ENCODE results near the gene OTUB1. TPM values are rescaled to one million over a fixed set of nuclear protein-coding genes. Genes with fewer than 3 reads are reported as not detected.

The OTUB1 gene
- total RNA-seq, 1 donor from 2014 or later = 78.9 TPM

GRCh38 chr11:63978551-63979239 lies 7.5 kb upstream of the OTUB1 start:
- no peak for ATAC-seq

GRCh38 chr11:63979426-63979825 lies 6.8 kb upstream of the OTUB1 start:
- ATAC-seq = no peak

GRCh38 chr11:63985812-63986155 lies 454 bp upstream of the OTUB1 start:
- peak; percentile 38 for ATAC-seq

- ATAC-seq = no peak
Measured at GRCh38 chr11:63986932-63987513, 785 bp downstream of the OTUB1 start.

GRCh38 chr11:63991558-63991957 lies 5.3 kb downstream of the OTUB1 start:
- no peak for ATAC-seq

DNA sequence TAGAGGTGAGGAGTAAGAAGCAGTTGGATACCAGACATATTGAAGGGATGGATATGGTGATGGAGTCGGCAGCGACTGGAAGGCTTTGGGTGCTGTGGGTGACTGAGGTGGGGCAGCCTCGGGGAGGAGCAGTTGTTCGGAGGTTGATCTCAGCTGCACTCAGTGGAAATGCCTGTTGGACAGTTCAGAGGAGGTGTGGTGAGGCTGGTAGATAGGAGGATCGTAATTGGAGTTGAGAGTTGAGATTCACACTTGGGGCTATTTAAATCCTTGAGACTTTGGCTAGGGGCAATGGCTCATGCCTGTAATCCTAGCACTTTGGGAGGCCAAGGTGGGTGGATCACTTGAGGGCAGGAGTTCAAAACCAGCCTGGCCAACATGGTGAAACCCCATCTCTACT lies 6.9 kb downstream of the OTUB1 start:
- ATAC-seq = no peak

GRCh38 chr11:63993993-63994392 lies 7.8 kb downstream of the OTUB1 start:
- no peak for ATAC-seq

GRCh38 chr11:63996512-63996911 lies 10.3 kb downstream of the OTUB1 start:
- ATAC-seq = no peak

DNA sequence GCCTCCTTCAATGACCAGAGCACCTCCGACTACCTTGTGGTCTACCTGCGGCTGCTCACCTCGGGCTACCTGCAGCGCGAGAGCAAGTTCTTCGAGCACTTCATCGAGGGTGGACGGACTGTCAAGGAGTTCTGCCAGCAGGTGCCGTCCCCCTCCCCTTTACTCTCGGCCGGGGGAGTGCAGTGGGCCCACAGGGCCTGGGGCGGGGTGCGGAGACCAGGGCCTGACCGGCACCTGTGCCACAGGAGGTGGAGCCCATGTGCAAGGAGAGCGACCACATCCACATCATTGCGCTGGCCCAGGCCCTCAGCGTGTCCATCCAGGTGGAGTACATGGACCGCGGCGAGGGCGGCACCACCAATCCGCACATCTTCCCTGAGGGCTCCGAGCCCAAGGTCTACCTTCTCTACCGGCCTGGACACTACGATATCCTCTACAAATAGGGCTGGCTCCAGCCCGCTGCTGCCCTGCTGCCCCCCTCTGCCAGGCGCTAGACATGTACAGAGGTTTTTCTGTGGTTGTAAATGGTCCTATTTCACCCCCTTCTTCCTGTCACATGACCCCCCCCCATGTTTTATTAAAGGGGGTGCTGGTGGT lies 11.0 kb downstream of the OTUB1 start:
- no peak for ATAC-seq

DNA sequence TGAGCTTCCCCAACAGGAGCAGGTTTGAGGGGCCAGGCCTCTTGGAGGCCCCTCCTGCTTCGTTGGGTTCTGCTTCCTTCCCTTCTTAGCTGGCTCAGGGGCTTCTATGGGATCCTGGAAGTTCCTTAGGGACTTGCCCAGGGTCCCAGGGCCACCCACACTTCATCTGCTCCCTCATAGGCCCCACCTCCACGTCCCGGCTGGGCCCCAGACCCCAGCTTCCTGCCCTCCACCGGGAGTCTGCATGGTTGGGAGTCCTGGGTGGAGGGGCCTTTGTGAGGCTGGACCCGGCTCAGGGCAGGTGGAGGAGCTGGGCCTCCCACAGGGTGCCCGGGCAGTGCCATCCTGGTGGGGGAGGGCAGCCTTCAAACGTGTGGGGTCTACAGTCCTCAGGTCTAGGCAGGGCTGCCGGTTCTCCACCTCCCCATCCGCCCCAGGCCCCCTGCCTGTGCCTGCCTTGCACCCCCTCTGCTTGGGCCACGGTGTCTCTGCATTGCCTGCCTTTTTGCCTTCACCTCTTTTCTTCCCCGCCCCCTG lies 11.6 kb downstream of the OTUB1 start:
- no peak for ATAC-seq

- ATAC-seq = peak; percentile 70
Measured at GRCh38 chr11:63998558-63999348, 12.5 kb downstream of the OTUB1 start.

DNA sequence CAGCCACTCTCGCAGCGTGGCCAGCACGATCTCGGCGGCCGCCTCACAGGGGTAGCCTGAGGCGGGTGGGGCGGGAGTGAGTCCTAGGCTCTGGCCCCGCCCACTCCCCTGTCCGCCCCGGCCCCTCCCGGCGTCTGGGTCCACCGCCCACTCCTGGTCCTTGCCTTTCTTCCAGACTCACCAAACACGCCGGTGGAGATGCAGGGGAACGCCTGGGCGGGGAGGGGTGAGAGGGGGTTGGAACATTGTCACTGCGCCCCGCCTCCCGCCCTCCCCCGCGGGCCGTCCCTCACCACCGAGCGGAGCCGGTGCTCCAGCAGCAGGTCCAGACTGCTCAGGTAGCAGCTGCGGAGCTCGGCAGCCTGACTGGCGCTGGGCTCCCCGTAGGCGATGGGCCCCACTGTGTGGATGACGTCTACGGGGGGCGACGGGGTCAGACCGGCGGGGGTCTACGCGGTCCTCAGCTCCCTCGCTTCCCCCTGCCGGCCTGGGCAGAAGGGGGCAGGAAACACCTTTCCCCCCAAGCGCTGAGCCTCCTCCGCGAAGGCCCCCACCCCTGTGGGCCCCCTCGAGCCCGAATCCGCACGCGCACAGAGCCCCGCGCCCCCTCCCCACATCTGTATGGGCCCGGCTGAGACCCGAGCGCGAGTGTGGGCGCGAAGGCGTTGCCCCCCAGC lies 13.2 kb downstream of the OTUB1 start:
- peak; percentile 87 for ATAC-seq

DNA sequence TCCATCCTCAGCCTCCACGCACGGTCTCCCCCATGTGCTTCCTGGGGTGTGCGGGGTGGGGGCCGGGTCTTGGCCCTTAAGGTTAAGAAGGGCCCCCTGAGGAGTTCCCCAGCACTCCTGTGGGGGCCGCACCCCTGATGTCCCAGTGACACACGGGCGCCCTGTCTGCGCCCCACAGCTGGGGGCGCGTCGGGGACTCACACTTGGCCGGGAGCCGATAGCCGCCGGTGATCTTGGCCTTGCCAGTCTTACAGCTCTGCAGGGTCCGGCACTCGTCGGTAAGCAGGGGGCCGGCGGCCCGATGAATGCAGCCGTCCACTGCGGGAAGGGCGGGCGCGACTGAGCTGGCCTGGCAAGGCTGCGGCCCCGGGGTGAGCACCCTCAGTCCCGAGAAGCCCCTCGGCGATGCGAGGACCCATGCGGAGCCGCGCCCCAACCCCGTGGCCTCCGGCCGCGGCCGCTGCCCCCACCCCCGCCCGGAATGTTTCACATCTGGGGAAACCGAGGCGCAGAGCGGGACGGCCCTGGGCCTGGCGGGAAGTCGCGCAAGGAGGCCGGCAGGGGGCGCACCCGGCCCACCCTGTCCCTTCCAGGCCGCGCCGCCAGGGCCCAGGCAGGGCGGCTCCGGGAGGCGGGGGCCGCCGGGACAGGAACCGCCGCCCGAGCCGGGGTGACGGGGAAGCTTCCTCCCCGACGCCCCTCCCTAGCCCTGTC lies 13.9 kb downstream of the OTUB1 start:
- peak; percentile 65 for ATAC-seq

- ATAC-seq = no peak
Measured at GRCh38 chr11:64000740-64001483, 14.7 kb downstream of the OTUB1 start.

DNA sequence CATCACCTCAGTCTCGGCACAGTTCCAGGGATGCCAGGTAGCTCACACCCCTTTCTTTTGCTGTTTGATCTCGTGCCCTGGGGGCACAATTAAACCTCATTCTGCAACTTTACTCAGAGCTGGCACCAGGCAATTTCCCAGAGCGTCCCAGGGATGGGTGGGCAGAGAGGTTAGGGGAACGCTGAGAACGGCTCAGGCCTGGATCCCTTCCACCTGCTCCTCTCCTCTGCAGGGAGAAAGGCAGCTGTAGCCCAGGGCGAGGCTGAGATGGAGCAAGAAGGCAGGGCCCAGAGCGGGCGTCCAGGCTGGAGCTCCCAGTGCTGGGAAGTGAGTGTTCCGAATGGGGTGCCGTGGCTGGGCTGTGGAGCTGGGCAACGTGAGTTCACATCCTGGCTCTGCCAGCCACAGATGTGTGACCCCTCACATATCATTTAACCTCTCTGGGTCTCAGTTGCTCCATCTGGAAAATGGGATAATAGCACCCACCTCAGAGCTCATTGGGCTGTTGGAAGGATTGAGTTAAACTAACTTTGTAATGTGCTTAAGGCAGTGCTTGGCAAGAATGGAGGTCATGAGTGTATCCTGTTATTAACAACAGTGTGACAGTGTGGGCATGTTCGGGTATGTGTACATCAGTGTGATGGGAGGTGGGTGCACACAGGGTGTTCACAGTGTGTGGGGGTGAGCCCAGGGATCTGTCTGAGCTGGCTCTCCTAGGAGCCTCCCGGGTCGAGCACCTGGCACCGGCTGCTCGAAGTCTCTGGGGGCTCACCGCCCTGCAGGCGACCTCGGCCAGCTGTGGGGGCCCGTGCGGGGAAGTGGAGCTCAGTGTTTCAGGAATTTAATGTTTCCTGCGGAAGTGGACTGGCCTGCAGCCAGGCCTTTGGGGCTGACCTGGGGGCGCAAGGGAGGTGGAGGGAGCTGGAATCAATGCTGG lies 15.5 kb downstream of the OTUB1 start:
- no peak for ATAC-seq

DNA sequence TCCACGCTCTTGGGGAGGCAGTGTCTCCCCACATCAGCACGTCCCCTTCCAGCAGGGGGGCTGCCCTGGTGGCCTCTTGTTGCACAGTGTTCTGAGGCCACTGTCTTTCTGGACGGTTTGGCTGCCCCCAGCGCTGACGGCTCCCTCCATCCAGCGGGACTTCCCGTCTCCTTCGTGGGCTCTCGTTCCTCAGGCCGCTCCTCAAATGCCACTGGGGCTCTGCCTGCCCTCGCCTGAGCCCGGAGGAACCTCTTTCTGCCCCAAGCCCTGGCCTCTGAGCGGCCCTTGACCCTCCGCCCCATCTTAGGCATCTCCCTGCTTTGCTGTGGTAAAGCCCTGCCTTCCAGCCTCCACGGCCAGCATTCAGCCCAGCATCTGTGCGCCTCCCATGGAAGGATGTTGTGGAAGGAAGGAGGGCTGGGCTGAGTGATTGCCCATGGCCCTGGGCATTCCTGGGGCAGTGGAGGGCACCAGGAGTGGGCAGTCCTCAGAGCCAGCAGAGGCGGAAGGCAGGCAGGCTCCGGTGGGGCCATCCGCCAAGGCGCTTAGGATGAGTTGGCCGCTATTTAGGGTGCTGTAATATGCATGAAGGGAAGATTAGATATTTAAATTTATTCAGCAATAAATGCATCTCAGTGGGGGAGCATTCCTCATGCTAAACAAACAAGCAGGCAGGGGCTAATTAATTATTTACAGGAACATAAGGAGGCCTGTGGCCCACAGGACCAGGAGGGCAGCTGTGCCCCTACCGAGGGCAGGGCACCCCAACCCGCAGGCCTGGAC lies 17.8 kb downstream of the OTUB1 start:
- no peak for ATAC-seq

GRCh38 chr11:64004590-64004984 lies 18.3 kb downstream of the OTUB1 start:
- no peak for ATAC-seq

GRCh38 chr11:64005691-64006090 lies 19.5 kb downstream of the OTUB1 start:
- ATAC-seq = no peak

GRCh38 chr11:64006398-64006797 lies 20.2 kb downstream of the OTUB1 start:
- ATAC-seq = no peak

All from esophagus mucosa (tissue), 1 donor.